Mesenchymal stem cell (in vitro differentiated cells and primary cell): ENCODE measurements around the gene FAM13A.
A peak's percentile ranks its signal among the peaks of the same experiment; 100 is the strongest.

Experiments used
- DNase-seq: peaks from one replicate; pipeline ENCODE4 v3.0.0-alpha.2; 2013
- H2AFZ ChIP-seq: one replicate; pipeline ENCODE4 v1.6.1; 2013; ENCODE audit warnings: low read depth, mild to moderate bottlenecking, control low read depth, inconsistent platforms, low read length, moderate library complexity
- H2AK5ac ChIP-seq: 2 replicates; pipeline ENCODE4 v1.6.1; 2013; ENCODE audit warnings: low read length, moderate library complexity, mild to moderate bottlenecking, inconsistent platforms; ENCODE audit not compliant: severe bottlenecking
- H2BK120ac ChIP-seq: one replicate; pipeline ENCODE4 v1.6.1; 2013; ENCODE audit warnings: low read depth, mild to moderate bottlenecking, inconsistent platforms, low read length, moderate library complexity
- H2BK12ac ChIP-seq, 2 experiments: one replicate each; pipeline ENCODE4 v1.6.1; 2013; ENCODE audit warnings: inconsistent platforms in 2 of 2, low read length in 2 of 2, mild to moderate bottlenecking in 2 of 2, moderate library complexity in 2 of 2, control low read depth in 1 of 2
- H2BK15ac ChIP-seq: one replicate; pipeline ENCODE4 v1.6.1; 2013; ENCODE audit warnings: mild to moderate bottlenecking, low read depth, inconsistent platforms; ENCODE audit not compliant: poor library complexity, severe bottlenecking
- H2BK5ac ChIP-seq: 2 replicates; pipeline ENCODE4 v1.6.1; 2013; ENCODE audit warnings: low read depth, mild to moderate bottlenecking, low read length, control low read depth, inconsistent platforms; ENCODE audit not compliant: poor library complexity, severe bottlenecking
- H3K14ac ChIP-seq, 2 experiments: one replicate each; pipeline ENCODE4 v1.6.1; 2013; ENCODE audit warnings: inconsistent platforms in 2 of 2, low read length in 2 of 2, control low read depth in 1 of 2, mild to moderate bottlenecking in 1 of 2, moderate library complexity in 1 of 2
- H3K18ac ChIP-seq, 2 experiments: one replicate each; pipeline ENCODE4 v1.6.1; 2013; ENCODE audit warnings: inconsistent platforms in 2 of 2, low read length in 2 of 2, control low read depth in 1 of 2, low read depth in 1 of 2, mild to moderate bottlenecking in 1 of 2
- H3K23ac ChIP-seq, 2 experiments: one replicate each; pipeline ENCODE4 v1.6.1; 2013; ENCODE audit warnings: inconsistent platforms in 2 of 2, low read length in 2 of 2, mild to moderate bottlenecking in 2 of 2, moderate library complexity in 2 of 2, control low read depth in 1 of 2
- H3K27ac ChIP-seq: 2 replicates; pipeline ENCODE4 v1.5.1; 2013; ENCODE audit warnings: mild to moderate bottlenecking, moderate library complexity, low read length, control low read depth, inconsistent platforms; ENCODE audit not compliant: poor library complexity, severe bottlenecking
- H3K27me3 ChIP-seq, 2 experiments: 2 replicates each; pipeline versions ENCODE4 v1.6.1 to v1.7.0; 2013; ENCODE audit warnings: low read length in 2 of 2, mild to moderate bottlenecking in 2 of 2, moderate library complexity in 2 of 2, control low read depth in 1 of 2, inconsistent platforms in 1 of 2; ENCODE audit not compliant: control insufficient read depth in 1 of 2, insufficient read depth in 1 of 2
- H3K36me3 ChIP-seq, 2 experiments: 2 replicates each; pipeline versions ENCODE4 v1.6.1 to v1.7.0; 2013; ENCODE audit warnings: low read length in 2 of 2, control low read depth in 1 of 2, inconsistent platforms in 1 of 2, low read depth in 1 of 2, mild to moderate bottlenecking in 1 of 2; ENCODE audit not compliant: insufficient read depth in 2 of 2, control insufficient read depth in 1 of 2
- H3K4ac ChIP-seq, 2 experiments: one replicate each; pipeline ENCODE4 v1.6.1; 2013; ENCODE audit warnings: inconsistent platforms in 2 of 2, low read length in 2 of 2, mild to moderate bottlenecking in 2 of 2, moderate library complexity in 2 of 2, control low read depth in 1 of 2, low read depth in 1 of 2
- H3K4me1 ChIP-seq: 2 replicates; pipeline ENCODE4 v1.6.1; 2013; ENCODE audit warnings: low read depth, low read length, control low read depth; ENCODE audit not compliant: control insufficient read depth, insufficient read depth
- H3K4me2 ChIP-seq: 2 replicates; pipeline ENCODE4 v1.6.1; 2013; ENCODE audit warnings: low read length, mild to moderate bottlenecking, inconsistent platforms; ENCODE audit not compliant: poor library complexity, severe bottlenecking
- H3K4me3 ChIP-seq, 2 experiments: 2 replicates each; pipeline versions ENCODE4 v1.5.1 to v1.7.0; 2013; ENCODE audit warnings: low read length in 2 of 2, mild to moderate bottlenecking in 2 of 2, control low read depth in 1 of 2, low read depth in 1 of 2; ENCODE audit not compliant: insufficient read depth in 1 of 2
- H3K79me1 ChIP-seq: replicated peaks from 2 replicates; pipeline ENCODE4 v1.6.1; 2013; ENCODE audit warnings: mild to moderate bottlenecking, control low read depth, low read length, inconsistent platforms; ENCODE audit not compliant: poor library complexity, severe bottlenecking
- H3K9ac ChIP-seq: 2 replicates; pipeline ENCODE4 v1.7.0; 2013; ENCODE audit warnings: mild to moderate bottlenecking, low read length, moderate library complexity
- H3K9me3 ChIP-seq: 2 replicates; pipeline ENCODE4 v1.7.0; 2013; ENCODE audit warnings: mild to moderate bottlenecking, low read length; ENCODE audit not compliant: control insufficient read depth
- H4K8ac ChIP-seq: one replicate; pipeline ENCODE4 v1.6.1; 2013; ENCODE audit warnings: inconsistent platforms, mild to moderate bottlenecking, low read length, moderate library complexity
- H4K91ac ChIP-seq: one replicate; pipeline ENCODE4 v1.6.1; 2013; ENCODE audit warnings: mild to moderate bottlenecking, low read length, inconsistent platforms
- WGBS: methylation state at CpG from one replicate; pipeline ENCODE4 v1.1.7; 2013; ENCODE audit warnings: mixed read lengths; 5-methylcytosine and 5-hydroxymethylcytosine counted together

Gene FAM13A

DNA sequence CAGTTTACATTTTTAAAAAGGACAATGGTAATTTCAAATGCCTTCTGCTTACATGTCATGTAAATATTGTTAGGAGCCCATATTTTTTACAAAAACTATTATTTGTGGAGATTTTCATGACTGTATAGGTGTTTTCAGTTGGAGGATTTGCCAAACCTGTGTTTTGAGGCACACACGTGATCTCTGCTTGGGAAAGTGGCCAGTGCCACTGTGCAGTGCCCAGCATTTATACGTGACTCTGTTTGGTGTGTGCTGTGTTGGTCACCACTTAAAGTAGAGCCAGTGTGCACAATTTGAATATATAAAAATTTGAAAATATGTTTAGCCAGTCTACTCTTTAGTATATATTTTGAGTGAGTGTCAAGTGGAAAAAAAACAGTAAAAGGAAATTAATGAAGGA, 332.6 kb downstream of the FAM13A start:
- Histone ChIP-seq H3K4ac (no peak overlapping the region), H2AK5ac (no peak overlapping the region)
- WGBS = 100% methylated on average over 1 of the region's 2 CpGs

DNA sequence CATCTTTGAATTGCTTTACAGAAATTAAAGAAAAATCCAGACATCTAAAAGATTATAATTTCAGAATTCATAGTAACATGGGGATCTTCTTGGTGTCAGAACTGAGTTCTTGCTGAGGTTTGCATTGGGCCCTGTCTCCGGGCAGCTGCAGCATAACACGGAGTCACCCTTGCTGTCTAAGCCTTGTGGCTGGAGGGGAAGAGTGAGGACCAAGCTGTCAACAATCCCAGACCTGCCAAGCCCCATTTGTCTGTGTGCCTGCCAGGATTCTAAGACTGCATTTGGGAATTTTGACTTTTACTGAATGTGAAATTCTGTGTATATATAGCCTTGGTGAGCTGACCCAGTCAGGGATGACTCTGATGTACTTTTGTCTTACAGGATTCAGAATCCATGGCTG, 334.2 kb downstream of the FAM13A start:
- Histone ChIP-seq H3K14ac (no peak overlapping the region), H3K4me2 (no peak overlapping the region), H3K36me3 (peaks cover 20 to 59% of the 10 kb centered on the region in 2 experiments), H3K79me1 (no peaks in the 10 kb centered on the region), H3K27ac (no peak overlapping the region), H3K4me3 (no peak overlapping the region), H3K27me3 (no peaks in the 10 kb centered on the region), H2BK5ac (no peak overlapping the region), H2BK12ac (no peak overlapping the region), H3K23ac (no peak overlapping the region), H3K4me1 (no peaks in the 10 kb centered on the region), H2BK15ac (no peak overlapping the region), H3K4ac (no peak overlapping the region), H3K9me3 (peaks cover 4% of the 10 kb centered on the region), H4K91ac (no peak overlapping the region), H2AK5ac (no peak overlapping the region), H3K18ac (no peak overlapping the region), H3K9ac (no peak overlapping the region), H4K8ac (no peak overlapping the region), H2AFZ (no peak overlapping the region), H2BK120ac (no peak overlapping the region)
- 100% methylated on average over 2 of the region's 2 CpGs for WGBS
- no peak for DNase-seq

More for the DNA sequence above, 332.6 kb downstream of the FAM13A start:
- Histone ChIP-seq H3K79me1 (no peaks in the 10 kb centered on the region), H2BK5ac (no peak overlapping the region), H2BK120ac (no peak overlapping the region), H4K91ac (no peak overlapping the region), H3K14ac (no peak overlapping the region), H3K36me3 (peaks cover 24 to 69% of the 10 kb centered on the region in 2 experiments), H3K27me3 (no peaks in the 10 kb centered on the region), H3K4me2 (no peak overlapping the region), H2BK12ac (no peak overlapping the region), H2BK15ac (no peak overlapping the region), H4K8ac (no peak overlapping the region), H2AFZ (no peak overlapping the region), H3K4me1 (no peaks in the 10 kb centered on the region), H3K9me3 (no peaks in the 10 kb centered on the region), H3K18ac (no peak overlapping the region), H3K27ac (no peak overlapping the region), H3K9ac (no peak overlapping the region), H3K23ac (no peak overlapping the region), H3K4me3 (no peak overlapping the region)
- no peak for DNase-seq

DNA sequence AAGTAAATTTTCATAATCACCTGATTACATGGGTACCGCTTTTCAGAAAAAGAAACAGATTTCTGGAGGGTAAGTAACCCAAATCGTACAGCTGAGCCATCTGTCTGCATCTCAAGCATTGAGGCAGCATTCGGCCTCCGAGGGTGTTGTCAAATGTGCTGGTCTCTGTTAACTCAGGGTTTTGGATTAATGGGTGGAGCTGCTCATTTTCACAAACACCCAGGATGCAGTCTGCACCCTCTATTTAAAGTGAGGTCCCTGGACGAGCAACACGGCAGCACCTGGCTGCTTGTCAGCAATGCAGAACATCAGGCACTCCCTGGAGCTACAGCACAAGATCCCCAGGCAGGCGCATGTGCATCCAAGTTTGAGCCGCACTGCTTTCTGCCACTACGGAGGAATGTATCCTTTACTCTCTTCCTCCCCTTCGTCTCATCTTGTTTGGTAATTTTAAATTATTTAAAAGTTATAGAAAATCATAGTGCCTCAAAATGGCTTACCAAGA, 334.7 kb downstream of the FAM13A start:
- Histone ChIP-seq H3K4me1 (no peaks in the 10 kb centered on the region), H3K4me2 (no peak overlapping the region), H3K4me3 (no peak overlapping the region), H2AFZ (no peak overlapping the region), H3K18ac (no peak overlapping the region), H3K9ac (no peak overlapping the region), H3K27me3 (no peaks in the 10 kb centered on the region), H4K91ac (no peak overlapping the region), H4K8ac (no peak overlapping the region), H3K23ac (no peak overlapping the region), H2BK120ac (no peak overlapping the region), H3K14ac (no peak overlapping the region), H2BK5ac (no peak overlapping the region), H3K79me1 (no peaks in the 10 kb centered on the region), H3K27ac (no peak overlapping the region), H3K4ac (no peak overlapping the region), H2BK12ac (no peak overlapping the region), H3K36me3 (peaks cover 16 to 59% of the 10 kb centered on the region in 2 experiments), H2BK15ac (no peak overlapping the region), H2AK5ac (no peak overlapping the region), H3K9me3 (peaks cover 9% of the 10 kb centered on the region)
- WGBS = 95% methylated on average over 8 of the region's 10 CpGs
- no peak for DNase-seq

DNA sequence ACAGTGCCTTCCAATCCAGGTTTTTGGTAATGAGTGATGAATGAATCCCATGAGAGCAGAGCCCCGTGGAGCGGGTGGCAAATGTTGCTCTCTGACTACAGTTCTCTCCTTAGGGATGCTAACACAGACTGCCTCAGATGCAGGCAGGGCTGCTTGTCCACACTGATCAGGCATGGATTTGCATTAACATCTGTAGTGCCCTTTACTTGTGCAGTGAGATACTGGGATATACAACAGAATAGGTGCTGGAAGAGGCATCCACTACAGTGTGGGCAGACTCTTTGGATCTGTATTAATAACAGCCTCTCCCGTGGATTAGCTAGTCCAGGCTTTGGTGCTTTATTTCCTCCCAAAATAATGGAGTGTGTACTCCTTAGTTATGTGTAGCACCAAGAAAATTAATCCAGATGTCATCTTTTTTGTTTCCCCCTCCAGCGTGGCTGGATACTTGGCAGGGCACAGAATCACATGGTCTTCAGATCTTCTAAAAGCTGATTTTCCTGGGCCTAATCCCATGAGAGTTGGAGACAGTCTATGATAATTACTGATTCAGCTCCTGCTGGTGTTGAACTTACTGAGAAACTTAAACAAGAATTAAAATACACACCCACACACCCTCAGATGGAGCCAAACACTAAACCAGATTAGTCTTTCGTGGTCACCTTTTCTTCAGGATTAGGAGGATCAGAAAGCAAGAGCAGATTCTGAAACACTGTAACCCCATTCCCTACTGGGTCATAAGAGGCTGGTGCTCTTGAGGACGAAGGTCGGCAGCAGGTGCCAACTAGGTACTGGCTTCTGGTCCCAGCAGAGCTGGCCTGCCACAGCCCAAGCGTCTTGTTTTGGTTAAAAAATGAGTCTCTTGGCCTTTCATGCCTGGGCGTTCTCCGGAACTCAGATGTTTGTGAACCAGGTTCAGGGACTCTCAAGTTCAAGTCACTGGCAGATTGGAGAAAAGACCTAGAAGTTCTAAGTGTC, 336.2 kb downstream of the FAM13A start:
- Histone ChIP-seq H3K4ac (no peak overlapping the region), H3K36me3 (peaks cover 12 to 64% of the 10 kb centered on the region in 2 experiments), H2AFZ (no peak overlapping the region), H3K4me3 (no peak overlapping the region), H3K18ac (no peak overlapping the region), H3K27me3 (no peaks in the 10 kb centered on the region), H2AK5ac (no peak overlapping the region), H3K14ac (no peak overlapping the region), H3K27ac (no peak overlapping the region), H4K91ac (no peak overlapping the region), H3K23ac (no peak overlapping the region), H2BK120ac (no peak overlapping the region), H3K4me2 (no peak overlapping the region), H3K79me1 (no peaks in the 10 kb centered on the region), H4K8ac (no peak overlapping the region), H3K4me1 (no peaks in the 10 kb centered on the region), H2BK5ac (no peak overlapping the region), H3K9me3 (peaks cover 17% of the 10 kb centered on the region), H2BK15ac (no peak overlapping the region), H3K9ac (peak overlapping the region; percentile 0), H2BK12ac (no peak overlapping the region)
- 91% methylated on average over 10 of the region's 10 CpGs for WGBS
- no peak for DNase-seq
